Fibroblast of peridontal ligament (primary cell): ENCODE measurements around the gene KMT2E.
"Not testable (repeated sequence)": the region's sequence is repeated elsewhere in the genome, so short reads cannot be mapped to it uniquely, and the experiment has no call there.

Experiments used
- DNase-seq: peaks from one replicate; pipeline ENCODE4 v3.0.0-alpha.2; 2010; ENCODE audit errors: extremely low read depth

The KMT2E gene, protein sequence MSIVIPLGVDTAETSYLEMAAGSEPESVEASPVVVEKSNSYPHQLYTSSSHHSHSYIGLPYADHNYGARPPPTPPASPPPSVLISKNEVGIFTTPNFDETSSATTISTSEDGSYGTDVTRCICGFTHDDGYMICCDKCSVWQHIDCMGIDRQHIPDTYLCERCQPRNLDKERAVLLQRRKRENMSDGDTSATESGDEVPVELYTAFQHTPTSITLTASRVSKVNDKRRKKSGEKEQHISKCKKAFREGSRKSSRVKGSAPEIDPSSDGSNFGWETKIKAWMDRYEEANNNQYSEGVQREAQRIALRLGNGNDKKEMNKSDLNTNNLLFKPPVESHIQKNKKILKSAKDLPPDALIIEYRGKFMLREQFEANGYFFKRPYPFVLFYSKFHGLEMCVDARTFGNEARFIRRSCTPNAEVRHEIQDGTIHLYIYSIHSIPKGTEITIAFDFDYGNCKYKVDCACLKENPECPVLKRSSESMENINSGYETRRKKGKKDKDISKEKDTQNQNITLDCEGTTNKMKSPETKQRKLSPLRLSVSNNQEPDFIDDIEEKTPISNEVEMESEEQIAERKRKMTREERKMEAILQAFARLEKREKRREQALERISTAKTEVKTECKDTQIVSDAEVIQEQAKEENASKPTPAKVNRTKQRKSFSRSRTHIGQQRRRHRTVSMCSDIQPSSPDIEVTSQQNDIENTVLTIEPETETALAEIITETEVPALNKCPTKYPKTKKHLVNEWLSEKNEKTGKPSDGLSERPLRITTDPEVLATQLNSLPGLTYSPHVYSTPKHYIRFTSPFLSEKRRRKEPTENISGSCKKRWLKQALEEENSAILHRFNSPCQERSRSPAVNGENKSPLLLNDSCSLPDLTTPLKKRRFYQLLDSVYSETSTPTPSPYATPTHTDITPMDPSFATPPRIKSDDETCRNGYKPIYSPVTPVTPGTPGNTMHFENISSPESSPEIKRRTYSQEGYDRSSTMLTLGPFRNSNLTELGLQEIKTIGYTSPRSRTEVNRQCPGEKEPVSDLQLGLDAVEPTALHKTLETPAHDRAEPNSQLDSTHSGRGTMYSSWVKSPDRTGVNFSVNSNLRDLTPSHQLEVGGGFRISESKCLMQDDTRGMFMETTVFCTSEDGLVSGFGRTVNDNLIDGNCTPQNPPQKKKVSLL (N-terminal part only)

DNA sequence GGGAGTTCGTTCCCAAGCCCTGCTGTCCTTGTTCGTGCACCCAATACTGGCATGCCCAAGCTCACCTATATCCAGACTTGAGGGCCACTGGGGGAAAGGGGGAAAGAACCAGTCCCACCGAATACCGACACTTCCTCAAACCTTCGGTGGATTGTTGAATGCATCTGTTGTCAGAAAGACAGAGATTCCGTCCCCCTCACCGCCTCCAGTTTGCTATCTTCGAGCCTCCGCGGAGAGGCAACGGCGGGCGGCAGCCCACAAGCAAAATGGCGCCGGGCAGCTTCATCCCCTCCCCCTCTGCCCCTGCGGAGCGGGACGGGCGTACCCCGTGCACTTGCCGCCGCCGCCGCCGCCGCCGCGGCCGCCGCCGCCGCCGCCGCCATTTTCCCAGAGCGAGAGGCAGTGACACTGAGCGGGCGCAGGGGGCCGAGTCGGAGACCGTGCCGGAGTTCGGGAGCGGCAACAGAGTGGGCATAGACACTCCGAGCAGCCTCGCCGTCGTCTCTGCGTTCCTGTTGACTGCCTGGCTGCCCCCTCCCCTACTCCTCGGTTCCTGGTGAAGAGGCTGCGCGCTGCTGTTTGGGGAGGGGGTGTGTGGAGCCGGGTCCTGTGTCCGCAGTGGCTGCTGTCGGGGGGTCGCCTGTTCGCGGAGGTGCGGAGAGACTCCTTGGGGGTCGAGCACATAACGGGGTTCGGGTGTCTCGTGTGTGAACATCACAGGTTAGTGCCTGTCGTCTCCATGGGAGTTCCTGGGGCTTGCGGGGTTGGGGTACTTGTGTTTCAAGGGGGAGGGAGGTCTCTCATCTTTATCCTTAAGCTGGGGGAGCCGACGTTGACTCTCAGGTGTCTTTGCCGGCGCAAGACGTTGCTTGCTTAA lies at the start of gene KMT2E:
TSS of gene KMT2E (plus strand) at position 390 of the 877 bp plus-strand sequence. CDS start 26,748 bp downstream, outside the sequence.
- peak; percentile 76 for DNase-seq

DNA sequence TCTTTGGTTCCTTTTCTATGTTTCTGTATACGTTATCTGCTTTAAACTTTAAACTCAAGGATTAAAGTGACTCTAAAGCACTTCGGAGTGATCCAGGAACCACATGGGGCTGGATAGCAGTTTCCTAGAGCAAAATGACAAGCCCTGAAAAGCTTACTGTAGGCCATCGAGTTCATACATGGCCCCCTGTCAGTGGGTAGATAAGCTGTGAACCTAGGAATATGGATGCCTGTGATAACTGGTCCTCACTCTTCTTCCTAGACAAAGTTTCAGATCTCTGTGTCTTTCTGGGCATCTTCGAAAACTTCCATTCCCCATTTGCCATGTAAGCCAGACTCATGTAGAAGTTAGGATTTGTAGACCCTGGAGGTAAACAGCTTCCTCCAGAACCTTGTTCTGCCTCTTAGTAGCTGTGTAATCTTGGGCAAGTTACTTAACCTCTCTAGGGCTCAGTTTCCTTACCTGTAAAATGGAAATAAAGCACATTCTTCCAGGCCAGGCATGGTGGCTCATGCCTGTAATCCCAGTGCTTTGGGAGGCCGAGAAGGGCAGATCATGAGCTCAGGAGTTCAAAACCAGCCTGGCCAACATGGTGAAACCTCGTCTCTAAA lies 49.3 kb upstream of the KMT2E start:
- no peak for DNase-seq

DNA sequence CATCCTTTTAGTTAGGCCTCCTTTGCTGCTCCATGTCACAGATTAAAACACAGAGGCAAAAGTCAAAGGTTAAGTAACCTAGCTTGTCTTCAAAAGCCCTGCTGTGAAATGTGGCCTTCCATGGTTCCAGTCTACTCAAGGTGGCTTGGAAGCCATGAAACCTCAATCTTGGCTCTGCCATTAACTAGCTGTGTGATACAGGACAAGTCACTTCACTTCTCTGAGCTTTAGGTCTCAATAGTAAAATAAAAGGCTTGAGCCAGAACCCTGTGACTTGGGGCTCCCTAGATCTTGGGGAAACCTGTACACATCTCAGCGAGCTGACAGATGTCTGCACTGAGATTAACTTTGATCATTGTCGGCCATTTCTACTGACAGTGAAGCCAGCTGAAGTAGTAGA lies 48.0 kb upstream of the KMT2E start:
- DNase-seq = no peak

DNA sequence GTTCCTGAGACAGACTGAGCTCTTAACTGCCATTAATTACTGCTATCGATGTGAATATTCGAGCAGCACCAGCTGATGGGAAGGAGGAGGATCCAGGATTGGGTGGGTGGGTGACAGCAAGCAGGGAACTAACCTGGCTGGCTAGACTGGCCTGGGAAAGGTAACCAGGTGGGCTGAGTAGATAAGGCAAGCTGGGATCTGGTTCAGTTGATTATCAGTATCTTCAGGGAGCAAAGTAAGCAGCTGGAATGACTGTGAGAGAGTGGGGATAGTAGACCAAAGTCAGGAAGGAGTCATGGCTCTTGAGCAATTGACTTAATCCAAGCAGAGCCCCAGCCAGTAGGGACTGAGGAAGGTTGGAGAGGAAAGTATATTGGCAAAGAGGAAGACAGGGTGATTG lies 46.9 kb upstream of the KMT2E start:
- peak; percentile 49 for DNase-seq

DNA sequence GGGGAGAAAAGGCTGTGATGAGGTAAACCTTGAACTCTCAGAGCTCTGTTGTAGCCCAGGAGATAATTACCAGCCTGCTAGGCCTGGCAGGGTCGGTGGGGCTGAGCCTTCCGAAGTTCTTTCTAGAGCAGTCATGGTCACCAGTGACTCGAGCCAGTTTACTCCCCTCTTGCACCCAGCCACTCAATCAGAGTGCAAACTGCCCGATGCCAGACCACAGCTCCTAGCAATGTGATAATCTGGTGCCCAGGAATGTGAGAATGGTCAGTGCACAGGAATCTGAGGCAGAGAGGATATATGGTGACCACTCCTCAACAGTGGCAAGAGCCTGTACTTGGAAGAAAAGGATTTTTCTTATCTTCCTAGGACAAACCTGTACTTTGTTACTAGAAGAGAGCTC lies 46.4 kb upstream of the KMT2E start:
- DNase-seq = peak; percentile 77

DNA sequence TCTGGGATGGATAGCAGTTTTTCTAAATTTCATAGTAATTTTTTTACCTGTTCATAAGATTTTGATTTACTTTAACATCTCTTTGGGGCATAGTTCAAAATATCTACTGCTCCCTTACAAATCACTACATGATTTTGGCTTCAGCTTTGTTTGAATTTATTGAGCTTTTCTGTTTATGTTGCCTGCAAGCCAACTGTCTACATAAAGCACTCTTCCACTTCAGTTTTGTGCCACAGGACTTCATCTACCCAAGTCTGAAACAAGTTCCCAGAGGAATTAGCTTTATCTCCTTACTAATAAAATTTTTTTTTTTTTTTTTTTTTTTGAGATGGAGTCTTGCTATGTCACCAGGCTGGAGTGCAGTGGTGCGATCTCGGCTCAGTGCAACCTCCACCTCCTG lies 45.4 kb upstream of the KMT2E start:
- no peak for DNase-seq

DNA sequence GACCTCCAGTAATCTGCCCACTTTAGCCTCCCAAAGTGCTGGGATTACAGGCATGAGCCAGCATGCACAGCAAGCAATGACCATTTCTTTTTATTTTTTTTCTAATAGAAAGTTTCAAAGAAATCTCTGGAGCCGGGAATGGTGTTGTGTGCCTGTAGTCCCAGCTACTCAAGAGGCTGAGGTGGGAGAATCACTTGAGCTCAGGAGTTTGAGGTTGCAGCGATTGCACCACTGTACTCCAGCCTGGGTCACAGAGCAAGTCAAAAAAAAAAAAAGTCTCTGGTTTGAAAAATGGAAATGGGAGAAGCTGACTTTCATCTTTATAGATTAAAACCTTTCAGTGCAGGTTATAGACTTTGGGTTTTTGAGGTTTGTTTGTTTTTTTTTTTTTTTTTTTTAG lies 44.8 kb upstream of the KMT2E start:
- DNase-seq = no peak

DNA sequence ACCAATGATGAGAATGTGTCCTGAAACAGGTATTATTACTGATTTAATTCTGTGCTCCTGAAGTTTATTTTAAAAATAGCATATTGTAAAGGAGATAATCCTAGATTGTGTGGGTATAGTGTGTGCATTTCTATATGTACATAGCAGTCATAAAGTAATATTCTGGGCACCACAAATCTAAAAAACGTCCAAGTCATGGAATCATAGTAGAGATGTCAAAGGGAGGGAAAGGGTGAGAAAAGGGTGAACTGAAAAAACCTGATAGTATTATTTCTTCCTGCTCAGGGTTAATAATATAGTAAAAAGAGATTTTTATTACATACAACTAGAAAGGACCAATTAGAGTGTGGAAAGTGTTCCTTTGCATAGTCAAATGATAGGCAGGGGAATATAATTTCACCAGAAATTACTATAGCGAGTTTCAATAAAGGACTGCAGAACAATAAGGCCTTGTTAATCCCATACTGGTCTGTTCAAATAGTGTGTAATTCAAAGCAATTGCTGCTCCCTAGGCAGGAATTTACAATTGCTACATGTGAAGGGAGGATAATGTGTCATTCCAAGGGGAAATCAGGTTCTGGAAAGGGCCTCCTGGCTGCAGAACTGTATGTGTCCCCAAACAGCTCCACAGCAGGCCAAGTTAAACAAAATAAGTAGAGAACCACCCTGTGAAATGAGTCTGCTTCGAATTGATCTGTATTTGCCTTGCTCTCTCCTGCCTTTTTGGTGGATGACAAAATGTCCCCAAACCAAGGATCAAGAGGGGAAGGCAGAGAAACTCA lies 42.5 kb upstream of the KMT2E start:
- DNase-seq = peak; percentile 65

DNA sequence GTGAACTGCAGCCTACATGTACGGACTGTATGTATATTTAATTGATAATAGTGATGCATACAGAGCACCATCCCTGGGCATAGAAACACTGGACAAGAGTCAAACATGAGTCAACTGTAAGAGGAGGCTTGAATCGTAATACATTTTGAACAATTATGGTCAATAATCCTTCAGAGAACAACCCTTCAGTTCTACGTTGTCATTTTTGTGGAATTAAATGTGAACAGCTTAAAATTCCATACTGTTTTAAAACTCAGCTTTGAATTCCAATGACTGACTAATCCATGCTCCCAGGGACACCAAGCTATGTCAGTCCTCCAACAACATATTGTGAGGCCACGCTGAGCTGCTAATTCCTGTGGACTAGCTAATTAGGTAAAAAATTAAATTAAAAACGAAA lies 41.5 kb upstream of the KMT2E start:
- peak; percentile 92 for DNase-seq

DNA sequence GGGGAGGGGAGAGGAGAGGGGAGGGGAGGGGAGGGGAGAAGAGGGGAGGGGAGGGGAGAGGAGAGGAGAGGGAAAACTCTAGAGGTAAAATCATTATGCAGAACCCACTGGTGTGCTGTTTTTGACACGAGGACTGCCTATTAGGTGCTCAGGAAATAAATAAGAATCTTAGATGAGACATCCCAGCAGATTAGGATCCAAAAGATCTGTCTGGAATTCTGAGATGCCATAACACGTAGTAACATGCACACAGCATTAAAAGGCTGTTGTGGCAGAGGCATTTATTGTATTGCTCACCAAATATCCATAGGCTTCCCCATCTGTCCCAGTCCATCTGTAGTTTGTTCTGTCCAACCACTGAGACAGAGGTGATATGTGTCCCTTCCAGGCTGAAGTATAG lies 40.8 kb upstream of the KMT2E start:
- DNase-seq = no peak

DNA sequence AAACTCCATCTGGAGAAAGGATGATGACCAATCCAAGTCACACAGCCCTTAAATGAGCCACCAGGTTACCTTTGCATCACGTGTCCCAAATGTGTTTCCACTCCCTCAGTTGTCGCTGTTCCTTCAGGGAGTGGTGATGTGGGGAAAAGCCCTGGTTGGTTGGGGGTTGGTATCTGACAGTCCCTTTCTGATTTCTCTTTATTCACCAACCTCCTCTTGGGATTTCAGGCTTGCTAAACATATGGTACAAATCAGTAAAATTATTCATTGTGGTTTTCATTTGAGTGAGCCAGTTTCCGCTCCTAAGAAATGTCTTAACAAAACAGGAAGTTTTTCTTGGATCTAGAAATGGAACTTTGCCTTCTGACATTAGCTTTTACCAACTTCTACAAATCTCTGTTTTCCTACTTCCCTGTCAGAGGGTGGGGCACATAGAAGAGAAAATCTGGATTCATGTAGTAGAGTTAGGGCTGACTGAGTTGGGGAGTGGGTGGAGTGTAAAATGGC lies 40.0 kb upstream of the KMT2E start:
- peak; percentile 96 for DNase-seq

DNA sequence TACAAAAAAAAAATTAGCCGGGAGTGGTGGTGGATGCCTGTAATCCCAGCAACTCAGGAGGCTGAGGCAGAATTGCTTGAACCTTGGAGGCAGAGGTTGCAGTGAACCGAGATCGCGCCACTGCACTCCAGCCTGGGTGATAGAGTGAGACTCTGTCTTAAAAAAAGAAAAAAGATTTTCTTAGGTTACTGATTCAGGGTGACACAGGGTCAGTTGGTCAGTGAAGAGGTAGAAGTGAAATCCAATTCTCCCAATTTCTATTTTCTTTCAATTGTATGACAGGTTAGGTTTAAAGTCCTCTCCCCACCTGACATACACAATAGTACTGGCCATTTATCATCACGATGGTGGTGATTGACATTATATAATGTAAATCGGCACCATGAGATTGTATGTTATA lies 38.5 kb upstream of the KMT2E start:
- DNase-seq = not testable (repeated sequence)

DNA sequence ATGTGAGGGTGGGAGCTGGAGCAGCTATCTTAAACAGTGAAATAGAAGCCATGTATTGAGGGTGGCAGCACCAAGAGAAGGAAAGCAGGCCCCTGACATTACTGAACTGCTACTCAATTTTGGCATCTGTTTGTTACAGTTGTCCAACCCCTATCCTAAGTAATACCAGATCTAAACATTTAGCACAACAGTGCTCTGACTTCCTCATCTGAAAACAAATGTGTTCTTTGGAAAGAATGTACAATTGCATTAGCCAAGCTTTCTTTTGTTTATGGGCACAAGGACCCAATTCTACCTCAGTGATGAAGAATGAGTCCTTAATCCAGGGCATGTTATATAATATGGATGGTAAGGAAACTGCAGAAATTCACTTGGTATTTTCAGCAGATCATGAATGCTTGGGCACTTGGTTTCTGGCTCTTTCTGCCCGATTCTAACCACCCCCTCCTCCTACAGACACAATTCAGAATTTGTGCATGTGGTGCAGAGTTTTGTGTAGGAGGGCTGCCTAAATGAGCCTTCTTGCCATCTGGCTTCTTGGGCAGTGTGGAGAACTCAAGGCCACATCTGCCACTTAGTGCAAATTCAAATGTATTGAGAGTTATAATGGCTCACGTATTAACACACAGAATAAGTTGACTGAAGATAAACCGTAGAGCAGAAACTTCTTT lies 36.9 kb upstream of the KMT2E start:
- peak; percentile 56 for DNase-seq

DNA sequence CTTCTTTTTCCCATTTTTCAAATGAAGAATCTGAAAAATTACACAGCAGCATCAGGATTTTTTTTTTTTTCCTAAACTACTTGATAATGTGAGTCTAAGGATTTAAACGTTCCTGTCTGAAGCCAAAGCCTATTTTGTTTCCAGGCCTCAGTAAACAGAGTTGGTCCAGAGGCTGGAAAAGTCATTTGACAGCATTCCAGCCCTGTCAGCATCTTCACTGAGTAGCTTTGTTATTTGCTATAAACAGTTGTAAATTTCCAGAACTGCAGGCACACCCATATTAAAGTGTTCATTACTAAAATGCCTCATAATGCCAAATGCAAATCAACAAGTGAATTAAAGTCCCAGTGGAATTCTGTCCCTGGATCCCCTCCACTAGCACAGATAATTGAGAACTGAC lies 35.5 kb upstream of the KMT2E start:
- DNase-seq = no peak

DNA sequence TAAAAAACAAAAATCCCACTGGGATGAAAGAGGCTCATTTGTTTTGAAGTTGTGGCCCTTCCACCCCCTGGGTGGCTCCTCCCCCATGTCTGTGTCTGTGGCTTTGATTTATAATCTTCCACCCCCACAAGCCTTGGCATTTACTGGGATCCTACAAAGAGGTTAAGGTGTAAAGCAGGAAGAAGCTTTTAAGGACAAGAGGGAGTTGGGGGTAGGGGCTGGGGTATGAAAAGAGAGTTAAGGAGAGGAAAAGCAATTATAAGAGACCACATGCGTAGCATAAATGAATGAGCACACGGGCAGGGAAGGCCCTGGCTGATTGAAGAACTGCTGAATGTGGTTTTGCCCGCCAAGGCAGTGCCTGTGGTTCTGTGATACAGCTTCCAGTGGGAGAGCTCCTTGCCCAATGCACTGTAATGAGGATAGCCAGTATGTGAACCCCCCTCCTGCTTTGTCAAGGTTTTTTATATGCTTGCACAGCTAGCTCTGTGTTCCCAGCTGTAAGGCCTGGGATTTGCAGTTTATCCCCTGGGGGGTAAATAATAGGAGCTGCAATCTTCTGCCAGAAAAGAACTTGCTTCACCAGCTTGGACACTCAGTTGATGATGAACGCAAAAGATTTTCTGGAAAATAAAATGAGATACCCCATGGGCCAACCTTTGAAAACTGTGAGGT lies 34.7 kb upstream of the KMT2E start:
- DNase-seq = peak; percentile 93

DNA sequence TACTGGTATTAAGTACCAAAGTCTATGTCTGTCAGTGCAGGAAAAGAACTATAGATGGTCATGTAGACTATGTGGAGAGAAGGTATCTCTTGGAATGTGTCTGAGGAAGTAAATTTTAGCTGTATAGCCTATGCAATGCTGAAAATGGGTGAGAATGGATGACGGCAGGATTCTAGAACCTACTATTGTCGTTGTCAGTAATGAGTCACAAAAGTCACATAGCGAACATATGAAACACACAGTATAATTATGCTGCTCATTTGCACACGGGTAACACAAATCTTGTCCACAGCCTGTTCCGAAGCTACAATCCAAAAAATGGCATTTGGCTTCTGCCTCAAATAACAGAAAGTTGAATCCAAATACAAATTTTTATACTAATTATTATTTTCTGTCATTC lies 33.6 kb upstream of the KMT2E start:
- DNase-seq = no peak

DNA sequence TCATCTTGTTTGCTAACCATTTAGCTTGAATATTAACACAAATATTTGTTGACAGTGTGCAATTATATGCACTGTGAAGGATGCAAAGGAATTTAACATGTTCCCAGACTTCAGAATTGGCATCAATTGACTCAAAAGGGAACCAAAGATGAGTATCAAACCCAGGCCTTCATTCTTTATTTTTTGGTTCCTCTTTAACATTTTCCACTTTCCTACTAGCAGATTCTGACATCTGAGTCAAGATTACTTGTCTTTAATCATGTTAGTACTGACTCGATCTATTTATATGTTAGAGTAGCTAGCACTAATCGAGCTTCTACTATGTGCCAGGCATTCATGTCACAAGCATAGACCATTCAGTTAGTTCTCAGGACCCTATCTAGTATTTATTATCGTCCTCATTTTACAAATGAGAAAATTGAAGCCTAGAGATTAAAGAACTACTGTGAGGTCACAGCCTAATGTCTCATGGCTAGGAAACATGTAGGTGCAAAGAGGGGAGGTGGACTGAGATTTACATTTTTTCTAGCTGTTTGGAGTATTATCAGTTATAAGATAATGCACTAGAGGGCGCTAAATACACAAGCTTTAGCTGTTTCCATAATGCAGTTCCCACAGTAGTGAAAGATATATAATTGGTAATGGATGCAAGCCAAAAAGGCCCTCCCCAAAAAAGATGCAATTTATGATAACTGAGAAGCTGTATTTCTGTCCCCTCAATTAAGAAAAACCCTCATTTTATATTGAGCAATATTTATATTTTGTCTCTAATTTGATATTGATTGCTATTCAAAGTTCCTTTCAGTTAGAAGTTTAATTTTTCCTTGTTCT lies 32.9 kb upstream of the KMT2E start:
- peak; percentile 80 for DNase-seq

DNA sequence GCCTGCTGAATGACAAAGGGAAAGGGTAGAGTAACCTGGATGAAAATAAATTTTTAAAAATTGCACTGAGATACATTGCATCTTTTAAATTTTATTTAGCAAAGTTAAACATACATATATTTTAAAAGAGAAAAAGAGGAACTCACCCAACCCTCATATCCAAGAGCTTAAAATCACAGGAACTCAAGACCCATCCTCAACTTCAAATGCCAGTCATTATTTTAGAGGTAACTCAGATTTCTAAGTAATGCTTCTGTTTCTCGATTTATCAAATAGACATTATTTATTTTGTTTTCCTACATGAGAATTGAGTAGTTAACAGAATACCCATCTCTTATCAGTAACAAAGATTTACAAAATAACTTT lies 32.4 kb upstream of the KMT2E start:
- DNase-seq = no peak
